Measurements from ENCODE around the gene DNAJB1. TPM values are rescaled to one million over a fixed set of nuclear protein-coding genes. Genes with fewer than 3 reads are reported as not detected.

DNAJB1 gene
- total and polyA plus RNA-seq, 2 of the 13 experiments (the other 11 are each of a cell fraction or from before 2014, with no cell fraction given) = 87.5 to 97.3 TPM

DNA sequence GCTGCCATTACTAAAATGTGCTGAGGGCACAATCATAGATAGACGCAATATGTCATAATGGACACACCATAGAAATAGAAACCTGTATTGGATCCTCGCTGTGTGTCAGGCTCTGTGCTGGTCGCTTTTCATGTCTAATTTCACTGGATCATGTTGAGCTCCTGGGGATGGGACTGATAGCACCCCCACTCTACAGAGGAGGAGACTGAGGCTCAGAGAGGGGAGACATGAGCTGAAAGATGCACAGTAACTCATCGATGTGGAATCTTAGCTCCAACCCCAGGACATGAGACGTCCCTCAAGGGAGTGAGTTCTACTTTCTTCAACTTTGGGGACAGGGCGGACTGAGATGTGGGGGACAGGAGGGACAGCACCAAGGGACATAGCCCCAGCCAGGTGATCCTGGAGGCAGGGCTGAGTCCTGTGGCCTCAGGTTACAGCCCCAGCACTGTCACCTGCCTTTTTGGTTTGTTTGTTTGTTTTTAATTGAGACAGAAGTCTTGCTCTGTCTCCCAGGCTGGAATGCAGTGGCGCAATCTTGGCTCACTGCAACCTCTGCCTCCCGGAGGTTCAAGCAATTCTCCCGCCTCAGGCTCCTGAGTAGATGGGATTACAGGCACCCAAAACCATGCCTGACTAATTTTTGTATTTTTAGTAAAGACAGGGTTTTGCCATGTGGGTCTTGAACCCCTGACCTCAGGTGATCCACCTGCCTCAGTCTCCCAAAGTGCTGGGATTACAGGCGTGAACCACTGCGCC lies 15.7 kb downstream of the DNAJB1 start (continued):
- TF ChIP-seq, protein P1, sequence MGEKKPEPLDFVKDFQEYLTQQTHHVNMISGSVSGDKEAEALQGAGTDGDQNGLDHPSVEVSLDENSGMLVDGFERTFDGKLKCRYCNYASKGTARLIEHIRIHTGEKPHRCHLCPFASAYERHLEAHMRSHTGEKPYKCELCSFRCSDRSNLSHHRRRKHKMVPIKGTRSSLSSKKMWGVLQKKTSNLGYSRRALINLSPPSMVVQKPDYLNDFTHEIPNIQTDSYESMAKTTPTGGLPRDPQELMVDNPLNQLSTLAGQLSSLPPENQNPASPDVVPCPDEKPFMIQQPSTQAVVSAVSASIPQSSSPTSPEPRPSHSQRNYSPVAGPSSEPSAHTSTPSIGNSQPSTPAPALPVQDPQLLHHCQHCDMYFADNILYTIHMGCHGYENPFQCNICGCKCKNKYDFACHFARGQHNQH (CRISPR knock-in tag; IDR thresholded peaks at IDR 0.05) = peak; percentile 57; the same call in 1 of the 2 replicates
- TF ChIP-seq, protein P2, sequence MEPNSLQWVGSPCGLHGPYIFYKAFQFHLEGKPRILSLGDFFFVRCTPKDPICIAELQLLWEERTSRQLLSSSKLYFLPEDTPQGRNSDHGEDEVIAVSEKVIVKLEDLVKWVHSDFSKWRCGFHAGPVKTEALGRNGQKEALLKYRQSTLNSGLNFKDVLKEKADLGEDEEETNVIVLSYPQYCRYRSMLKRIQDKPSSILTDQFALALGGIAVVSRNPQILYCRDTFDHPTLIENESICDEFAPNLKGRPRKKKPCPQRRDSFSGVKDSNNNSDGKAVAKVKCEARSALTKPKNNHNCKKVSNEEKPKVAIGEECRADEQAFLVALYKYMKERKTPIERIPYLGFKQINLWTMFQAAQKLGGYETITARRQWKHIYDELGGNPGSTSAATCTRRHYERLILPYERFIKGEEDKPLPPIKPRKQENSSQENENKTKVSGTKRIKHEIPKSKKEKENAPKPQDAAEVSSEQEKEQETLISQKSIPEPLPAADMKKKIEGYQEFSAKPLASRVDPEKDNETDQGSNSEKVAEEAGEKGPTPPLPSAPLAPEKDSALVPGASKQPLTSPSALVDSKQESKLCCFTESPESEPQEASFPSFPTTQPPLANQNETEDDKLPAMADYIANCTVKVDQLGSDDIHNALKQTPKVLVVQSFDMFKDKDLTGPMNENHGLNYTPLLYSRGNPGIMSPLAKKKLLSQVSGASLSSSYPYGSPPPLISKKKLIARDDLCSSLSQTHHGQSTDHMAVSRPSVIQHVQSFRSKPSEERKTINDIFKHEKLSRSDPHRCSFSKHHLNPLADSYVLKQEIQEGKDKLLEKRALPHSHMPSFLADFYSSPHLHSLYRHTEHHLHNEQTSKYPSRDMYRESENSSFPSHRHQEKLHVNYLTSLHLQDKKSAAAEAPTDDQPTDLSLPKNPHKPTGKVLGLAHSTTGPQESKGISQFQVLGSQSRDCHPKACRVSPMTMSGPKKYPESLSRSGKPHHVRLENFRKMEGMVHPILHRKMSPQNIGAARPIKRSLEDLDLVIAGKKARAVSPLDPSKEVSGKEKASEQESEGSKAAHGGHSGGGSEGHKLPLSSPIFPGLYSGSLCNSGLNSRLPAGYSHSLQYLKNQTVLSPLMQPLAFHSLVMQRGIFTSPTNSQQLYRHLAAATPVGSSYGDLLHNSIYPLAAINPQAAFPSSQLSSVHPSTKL (CRISPR knock-in tag; IDR thresholded peaks at IDR 0.05) = peak; percentile 79
- no peak for TF ChIP-seq NRL (CRISPR knock-in tag; IDR thresholded peaks at IDR 0.05; ENCODE audit: borderline replicate concordance)
- TF ChIP-seq, protein P3, sequence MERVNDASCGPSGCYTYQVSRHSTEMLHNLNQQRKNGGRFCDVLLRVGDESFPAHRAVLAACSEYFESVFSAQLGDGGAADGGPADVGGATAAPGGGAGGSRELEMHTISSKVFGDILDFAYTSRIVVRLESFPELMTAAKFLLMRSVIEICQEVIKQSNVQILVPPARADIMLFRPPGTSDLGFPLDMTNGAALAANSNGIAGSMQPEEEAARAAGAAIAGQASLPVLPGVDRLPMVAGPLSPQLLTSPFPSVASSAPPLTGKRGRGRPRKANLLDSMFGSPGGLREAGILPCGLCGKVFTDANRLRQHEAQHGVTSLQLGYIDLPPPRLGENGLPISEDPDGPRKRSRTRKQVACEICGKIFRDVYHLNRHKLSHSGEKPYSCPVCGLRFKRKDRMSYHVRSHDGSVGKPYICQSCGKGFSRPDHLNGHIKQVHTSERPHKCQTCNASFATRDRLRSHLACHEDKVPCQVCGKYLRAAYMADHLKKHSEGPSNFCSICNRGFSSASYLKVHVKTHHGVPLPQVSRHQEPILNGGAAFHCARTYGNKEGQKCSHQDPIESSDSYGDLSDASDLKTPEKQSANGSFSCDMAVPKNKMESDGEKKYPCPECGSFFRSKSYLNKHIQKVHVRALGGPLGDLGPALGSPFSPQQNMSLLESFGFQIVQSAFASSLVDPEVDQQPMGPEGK (CRISPR knock-in tag; IDR thresholded peaks at IDR 0.05) = peak; percentile 38; the same call in 1 of the 2 replicates
- TF ChIP-seq ZNF430 (CRISPR knock-in tag; IDR thresholded peaks at IDR 0.05) = no peak
- TF ChIP-seq HMGA1 (CRISPR knock-in tag; conservative IDR thresholded peaks at IDR 0.05) = no peak
- TF ChIP-seq NR2F6 (IDR thresholded peaks at IDR 0.05) = 0 out of 2 replicates have a peak, but pooled peaks have one; percentile 29
- TF ChIP-seq NR2F6 (CRISPR knock-in tag; IDR thresholded peaks at IDR 0.05) = 0 out of 2 replicates have a peak, but pooled peaks have one; percentile 27
- TF ChIP-seq SIX4 (CRISPR knock-in tag; IDR thresholded peaks at IDR 0.05) = peak; percentile 69; the same call in 1 of the 2 replicates
- TF ChIP-seq SALL1 (CRISPR knock-in tag; IDR thresholded peaks at IDR 0.05) = peak; percentile 57
- TF ChIP-seq KAT8 (CRISPR knock-in tag; IDR thresholded peaks at IDR 0.05) = 0 out of 2 replicates have a peak, but pooled peaks have one; percentile 16
- no peak for TF ChIP-seq ZNF703 (CRISPR knock-in tag; IDR thresholded peaks at IDR 0.05; ENCODE audit: borderline replicate concordance)
- TF ChIP-seq, protein P4, sequence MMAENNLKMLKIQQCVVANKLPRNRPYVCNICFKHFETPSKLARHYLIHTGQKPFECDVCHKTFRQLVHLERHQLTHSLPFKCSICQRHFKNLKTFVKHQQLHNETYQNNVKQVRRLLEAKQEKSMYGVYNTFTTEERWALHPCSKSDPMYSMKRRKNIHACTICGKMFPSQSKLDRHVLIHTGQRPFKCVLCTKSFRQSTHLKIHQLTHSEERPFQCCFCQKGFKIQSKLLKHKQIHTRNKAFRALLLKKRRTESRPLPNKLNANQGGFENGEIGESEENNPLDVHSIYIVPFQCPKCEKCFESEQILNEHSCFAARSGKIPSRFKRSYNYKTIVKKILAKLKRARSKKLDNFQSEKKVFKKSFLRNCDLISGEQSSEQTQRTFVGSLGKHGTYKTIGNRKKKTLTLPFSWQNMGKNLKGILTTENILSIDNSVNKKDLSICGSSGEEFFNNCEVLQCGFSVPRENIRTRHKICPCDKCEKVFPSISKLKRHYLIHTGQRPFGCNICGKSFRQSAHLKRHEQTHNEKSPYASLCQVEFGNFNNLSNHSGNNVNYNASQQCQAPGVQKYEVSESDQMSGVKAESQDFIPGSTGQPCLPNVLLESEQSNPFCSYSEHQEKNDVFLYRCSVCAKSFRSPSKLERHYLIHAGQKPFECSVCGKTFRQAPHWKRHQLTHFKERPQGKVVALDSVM (CRISPR knock-in tag; IDR thresholded peaks at IDR 0.05) = peak; percentile 72
- TF ChIP-seq, protein P5, sequence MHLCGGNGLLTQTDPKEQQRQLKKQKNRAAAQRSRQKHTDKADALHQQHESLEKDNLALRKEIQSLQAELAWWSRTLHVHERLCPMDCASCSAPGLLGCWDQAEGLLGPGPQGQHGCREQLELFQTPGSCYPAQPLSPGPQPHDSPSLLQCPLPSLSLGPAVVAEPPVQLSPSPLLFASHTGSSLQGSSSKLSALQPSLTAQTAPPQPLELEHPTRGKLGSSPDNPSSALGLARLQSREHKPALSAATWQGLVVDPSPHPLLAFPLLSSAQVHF (CRISPR knock-in tag; IDR thresholded peaks at IDR 0.05) = no peak
- TF ChIP-seq HDAC1 (CRISPR knock-in tag; IDR thresholded peaks at IDR 0.05) = 0 out of 2 replicates have a peak, but pooled peaks have one; percentile 42
- TF ChIP-seq ZNF768 (CRISPR knock-in tag; IDR thresholded peaks at IDR 0.05) = peak; percentile 30
